ENCODE results near the gene ANAPC16.
"Not testable (repeated sequence)": the region's sequence is repeated elsewhere in the genome, so short reads cannot be mapped to it uniquely, and the experiment has no call there.

ANAPC16 gene

GRCh38 chr10:72244573-72245038 is 28.8 kb downstream of the ANAPC16 start:
- no peaks in the 10 kb centered on the region for H3K79me2 ChIP-seq (ENCODE audit: insufficient read depth, low read length)
- peaks cover 17% of the 10 kb centered on the region for H3F3A ChIP-seq (ENCODE audit: insufficient read depth)
- H3K36me3 ChIP-seq (ENCODE audit: low read length): no peaks in the 10 kb centered on the region
- H3K9me2 ChIP-seq (replicated peaks; ENCODE audit: insufficient read depth, low read length): no peaks in the 10 kb centered on the region
- H2AFZ ChIP-seq (ENCODE audit: low read depth, low read length, severe bottlenecking): no peak overlapping the region
- H3K9ac ChIP-seq (ENCODE audit: low read length): no peak overlapping the region
- H3K27me3 ChIP-seq (ENCODE audit: low read length): no peaks in the 10 kb centered on the region
- 0 out of 2 replicates have a peak overlapping the region, but pooled peaks have one; percentile 14 for H3K27ac ChIP-seq (ENCODE audit: low read depth, low read length)
- H3K4me2 ChIP-seq (ENCODE audit: low read depth, low read length, poor library complexity, severe bottlenecking): no peak overlapping the region
- no peak overlapping the region for H3K4me3 ChIP-seq (ENCODE audit: insufficient read depth, low read length, poor library complexity, severe bottlenecking)
- no peaks in the 10 kb centered on the region for H4K20me1 ChIP-seq (ENCODE audit: low read depth, low read length)
- TF ChIP-seq EZH2phosphoT487 (conservative IDR thresholded peaks at IDR 0.05; ENCODE audit: low read length) (no peak), CTCF (IDR thresholded peaks at IDR 0.05; ENCODE audit: insufficient read depth, low read length, poor library complexity, severe bottlenecking) (no peak)
- H3K9me3 ChIP-seq (ENCODE audit: insufficient read depth, low read length): no peaks in the 10 kb centered on the region

GRCh38 chr10:72245949-72246525 is 30.2 kb downstream of the ANAPC16 start:
- Histone ChIP-seq H3K27me3 (ENCODE audit: low read length) (no peaks in the 10 kb centered on the region), H3K4me3 (ENCODE audit: insufficient read depth, low read length, poor library complexity, severe bottlenecking) (no peak overlapping the region), H3K36me3 (ENCODE audit: low read length) (no peaks in the 10 kb centered on the region), H3K79me2 (ENCODE audit: insufficient read depth, low read length) (no peaks in the 10 kb centered on the region), H3F3A (ENCODE audit: insufficient read depth) (peaks cover 17% of the 10 kb centered on the region), H2AFZ (ENCODE audit: low read depth, low read length, severe bottlenecking) (no peak overlapping the region), H3K9me3 (ENCODE audit: insufficient read depth, low read length) (no peaks in the 10 kb centered on the region), H4K20me1 (ENCODE audit: low read depth, low read length) (no peaks in the 10 kb centered on the region), H3K9me2 (replicated peaks; ENCODE audit: insufficient read depth, low read length) (no peaks in the 10 kb centered on the region), H3K27ac (ENCODE audit: low read depth, low read length) (no peak overlapping the region), H3K9ac (ENCODE audit: low read length) (no peak overlapping the region), H3K4me2 (ENCODE audit: low read depth, low read length, poor library complexity, severe bottlenecking) (no peak overlapping the region)
- TF ChIP-seq EZH2phosphoT487 (conservative IDR thresholded peaks at IDR 0.05; ENCODE audit: low read length) (no peak), CTCF (IDR thresholded peaks at IDR 0.05; ENCODE audit: insufficient read depth, low read length, poor library complexity, severe bottlenecking) (no peak)

GRCh38 chr10:72248468-72249151 is 32.8 kb downstream of the ANAPC16 start:
- peak overlapping the region; percentile 43 for H2AFZ ChIP-seq (ENCODE audit: low read depth, low read length, severe bottlenecking)
- peaks cover 17% of the 10 kb centered on the region for H3F3A ChIP-seq (ENCODE audit: insufficient read depth)
- H3K36me3 ChIP-seq (ENCODE audit: low read length): no peaks in the 10 kb centered on the region
- peak overlapping the region; percentile 93 for H3K27ac ChIP-seq (ENCODE audit: low read depth, low read length)
- peak overlapping the region; percentile 68 for H3K4me2 ChIP-seq (ENCODE audit: low read depth, low read length, poor library complexity, severe bottlenecking)
- no peaks in the 10 kb centered on the region for H3K9me2 ChIP-seq (replicated peaks; ENCODE audit: insufficient read depth, low read length)
- TF ChIP-seq EZH2phosphoT487 (conservative IDR thresholded peaks at IDR 0.05; ENCODE audit: low read length) (no peak), CTCF (IDR thresholded peaks at IDR 0.05; ENCODE audit: insufficient read depth, low read length, poor library complexity, severe bottlenecking) (no peak)
- peak overlapping the region; percentile 42 for H3K4me3 ChIP-seq (ENCODE audit: insufficient read depth, low read length, poor library complexity, severe bottlenecking)
- peak overlapping the region; percentile 51 for H3K9ac ChIP-seq (ENCODE audit: low read length)
- H3K79me2 ChIP-seq (ENCODE audit: insufficient read depth, low read length): no peaks in the 10 kb centered on the region
- no peaks in the 10 kb centered on the region for H4K20me1 ChIP-seq (ENCODE audit: low read depth, low read length)
- no peaks in the 10 kb centered on the region for H3K27me3 ChIP-seq (ENCODE audit: low read length)
- H3K9me3 ChIP-seq (ENCODE audit: insufficient read depth, low read length): no peaks in the 10 kb centered on the region

- H3K9me2 ChIP-seq (replicated peaks; ENCODE audit: insufficient read depth, low read length); H3K9me3 ChIP-seq (ENCODE audit: insufficient read depth, low read length); H3K36me3 ChIP-seq (ENCODE audit: low read length); H3K79me2 ChIP-seq (ENCODE audit: insufficient read depth, low read length); H3K27me3 ChIP-seq (ENCODE audit: low read length); H4K20me1 ChIP-seq (ENCODE audit: low read depth, low read length): not testable (repeated sequence)
- Histone ChIP-seq H3K4me2 (ENCODE audit: low read depth, low read length, poor library complexity, severe bottlenecking) (peak overlapping the region; percentile 68), H3F3A (ENCODE audit: insufficient read depth) (peaks cover 17% of the 10 kb centered on the region), H3K27ac (ENCODE audit: low read depth, low read length) (peak overlapping the region; percentile 93), H2AFZ (ENCODE audit: low read depth, low read length, severe bottlenecking) (peak overlapping the region; percentile 43), H3K4me3 (ENCODE audit: insufficient read depth, low read length, poor library complexity, severe bottlenecking) (peak overlapping the region; percentile 42), H3K9ac (ENCODE audit: low read length) (peak overlapping the region; percentile 51)
Measured at GRCh38 chr10:72249176-72249862, 33.5 kb downstream of the ANAPC16 start.

Measured in SU-DHL-6 (cell line).